GM18508 (cell line): ENCODE data around the gene DBNL.
"Not testable (repeated sequence)": the region's sequence is repeated elsewhere in the genome, so short reads cannot be mapped to it uniquely, and the experiment has no call there.

Source experiments
- ATAC-seq: cut with Tn5 transposase; IDR thresholded peaks from one replicate; pipeline ENCODE4 v1.9.1; 2021; ENCODE audit warnings: moderate number of reproducible peaks; ENCODE audit not compliant: insufficient read depth, unreplicated experiment

Gene DBNL

DNA sequence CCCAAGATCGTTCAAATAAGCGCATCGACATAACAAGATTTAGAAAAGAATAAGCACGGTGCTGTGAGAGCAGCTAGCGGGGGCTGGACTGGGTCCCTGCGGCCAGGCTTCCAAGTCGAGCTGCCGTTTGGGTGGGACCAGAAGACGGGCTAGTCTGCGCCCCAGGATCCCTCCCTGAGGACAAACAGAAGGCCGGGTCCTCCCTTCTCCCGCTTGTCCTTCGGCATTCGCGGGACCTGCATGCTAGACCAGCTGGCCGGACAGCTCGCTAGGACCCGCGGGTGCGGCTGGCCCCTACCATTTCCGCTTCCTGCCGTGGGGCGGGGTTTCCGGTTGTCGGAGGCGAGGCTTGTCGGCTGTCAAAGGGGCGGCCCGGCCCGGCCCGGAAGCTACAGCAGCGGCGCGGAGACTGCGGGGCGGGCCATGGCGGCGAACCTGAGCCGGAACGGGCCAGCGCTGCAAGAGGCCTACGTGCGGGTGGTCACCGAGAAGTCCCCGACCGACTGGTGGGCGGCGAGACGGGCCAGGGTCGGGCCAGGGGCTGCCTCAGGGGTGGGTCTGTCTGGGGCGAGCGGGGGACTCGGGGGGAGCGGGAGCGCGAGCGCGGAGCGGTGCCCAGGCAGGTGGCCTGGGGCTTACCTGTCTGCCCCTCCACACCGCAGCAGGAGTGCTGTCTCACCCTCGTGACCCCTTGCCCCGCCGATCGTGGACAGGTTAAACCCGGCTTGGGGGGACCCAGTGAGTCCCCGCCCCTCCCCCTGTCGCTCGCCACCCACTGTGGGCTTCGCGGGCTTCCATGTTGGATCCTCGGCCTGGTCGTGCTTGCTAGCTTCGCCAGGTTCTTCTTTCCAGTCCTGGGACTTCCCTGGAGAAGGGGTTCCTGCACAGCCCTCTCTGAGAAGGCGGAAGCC, at the start of gene DBNL:
Gene DBNL, plus strand, starts transcription at position 388 of the 911 bp plus-strand sequence. Its CDS starts 36 bp downstream, at position 424.
- no peak for ATAC-seq

DNA sequence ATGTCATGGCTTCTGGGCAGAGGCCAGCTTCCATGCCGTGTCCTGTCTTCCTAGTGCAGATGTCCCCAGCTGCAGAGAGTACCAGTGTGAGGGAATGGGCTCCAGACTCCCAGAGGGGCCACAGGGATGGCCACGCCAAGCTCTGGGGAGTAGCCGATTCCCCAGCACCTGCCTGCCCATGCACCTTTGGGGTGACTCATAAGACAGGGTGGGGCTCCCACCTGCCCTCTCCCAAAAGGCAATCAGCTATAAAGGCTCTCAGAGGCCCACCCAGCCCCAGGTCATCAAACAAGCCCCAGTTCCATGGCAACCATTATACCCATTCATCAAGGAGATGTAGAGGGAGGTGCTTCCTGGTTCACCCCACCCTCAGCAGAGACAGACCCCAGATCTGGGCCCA, 47.0 kb upstream of the DBNL start, which contains the start of gene SPDYE1:
Gene SPDYE1, plus strand, starts transcription at position 366 of the 400 bp plus-strand sequence. CDS start 2,053 bp downstream, outside the sequence.
- ATAC-seq = not testable (repeated sequence)

DNA sequence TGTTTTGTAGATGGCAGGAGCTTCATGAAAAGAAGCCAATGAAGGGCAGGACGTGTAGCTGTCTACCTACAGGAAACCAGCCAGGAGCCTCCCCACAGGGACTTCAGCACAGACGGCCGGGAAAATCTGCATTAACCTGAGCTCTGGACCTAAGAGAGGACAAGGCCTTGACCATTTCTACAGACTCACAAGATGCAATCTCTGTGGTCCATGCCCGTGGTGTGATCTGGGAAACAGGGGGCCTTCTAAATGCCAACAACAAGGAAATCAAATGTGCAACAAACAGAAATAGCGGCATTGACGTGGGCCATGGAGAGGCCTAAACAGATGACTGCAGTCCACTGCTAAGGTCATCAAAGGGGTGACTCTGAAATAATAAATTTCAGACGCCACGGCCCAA, 32.4 kb upstream of the DBNL start:
- not testable (repeated sequence) for ATAC-seq

DNA sequence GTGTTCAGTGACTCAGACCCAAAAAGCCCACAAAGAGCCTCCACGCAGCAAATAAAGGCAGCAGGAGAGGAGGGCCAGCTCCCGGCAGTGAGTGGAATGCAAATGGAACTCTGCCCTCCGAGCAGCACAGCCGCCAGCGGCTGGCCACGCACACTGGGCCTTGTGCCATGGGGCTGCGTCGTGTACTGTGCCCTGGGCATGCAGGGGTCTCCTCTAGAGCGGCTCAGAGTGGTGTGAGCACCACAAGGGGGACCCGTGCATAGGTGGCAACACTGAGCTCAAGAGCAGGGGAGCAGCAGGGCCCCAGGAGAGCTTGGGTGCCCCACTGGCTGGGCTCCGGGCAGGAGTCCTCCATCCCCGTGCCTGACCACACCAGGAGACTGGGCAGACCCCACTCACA, 29.4 kb upstream of the DBNL start:
- ATAC-seq = not testable (repeated sequence)

DNA sequence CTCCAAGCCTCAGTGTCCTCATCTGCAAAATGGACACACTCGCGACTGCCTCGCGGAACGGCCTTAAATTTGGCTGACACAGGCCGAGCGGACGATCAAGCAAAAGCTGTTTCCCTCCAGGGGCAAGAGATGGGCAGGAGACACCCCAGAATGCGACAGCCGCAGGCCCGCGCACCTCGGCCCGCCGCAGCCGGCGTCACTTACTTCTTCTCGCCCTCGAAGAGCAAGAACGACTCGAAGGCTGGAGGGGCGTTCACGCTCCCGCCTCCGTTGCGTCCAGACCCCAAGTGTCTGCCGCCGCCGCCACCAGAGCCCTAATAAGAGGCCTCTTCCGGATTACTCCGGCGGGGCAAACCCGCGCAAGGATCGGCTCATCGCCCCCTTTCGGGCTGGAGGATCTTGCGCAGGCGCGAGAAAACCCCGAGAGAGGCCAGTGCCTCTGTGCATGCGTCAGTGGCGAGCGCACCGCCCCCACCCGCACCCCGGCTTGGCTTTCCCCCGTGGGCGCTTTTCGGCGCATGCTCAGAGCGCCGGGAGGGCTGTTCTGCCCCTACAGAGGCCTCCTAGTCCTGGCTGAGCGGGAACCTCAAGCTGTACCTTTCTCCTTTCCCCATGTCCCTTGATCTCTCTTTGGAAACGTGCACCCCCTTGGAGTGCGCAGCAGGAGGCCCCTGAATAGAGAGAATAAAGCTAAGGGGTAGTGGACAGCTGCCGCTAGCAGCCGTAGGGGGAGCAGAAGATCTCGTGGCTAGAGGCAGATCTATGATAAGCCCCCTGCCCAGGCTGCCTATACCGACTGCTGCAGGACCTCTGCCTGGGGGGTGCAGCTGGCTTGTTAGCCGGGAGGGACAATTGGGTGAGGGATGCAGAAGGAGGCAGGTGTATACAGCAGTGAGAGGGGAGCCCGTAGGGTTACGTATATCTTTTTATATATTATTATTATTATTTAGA, 25.4 kb upstream of the DBNL start:
- ATAC-seq = peak; percentile 87

DNA sequence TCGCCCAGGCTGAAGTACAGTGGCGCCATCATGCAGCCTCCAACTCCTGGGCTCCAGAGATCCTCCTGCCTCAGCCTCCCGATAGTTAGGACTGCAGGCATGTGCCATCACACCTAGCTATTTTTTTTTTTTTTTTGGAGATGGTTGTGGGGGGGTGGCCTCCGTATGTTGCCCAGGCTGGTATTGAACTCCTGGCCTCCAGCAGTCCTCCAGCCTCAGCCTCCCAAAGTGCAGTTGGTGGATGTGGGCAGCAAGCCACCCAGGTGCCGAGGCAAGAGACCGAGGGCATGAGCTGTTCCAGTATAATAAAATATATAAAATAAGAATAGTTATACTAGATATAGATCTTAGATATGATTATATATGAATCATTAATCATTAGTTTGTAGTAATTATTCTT, 24.7 kb upstream of the DBNL start:
- ATAC-seq = not testable (repeated sequence)

DNA sequence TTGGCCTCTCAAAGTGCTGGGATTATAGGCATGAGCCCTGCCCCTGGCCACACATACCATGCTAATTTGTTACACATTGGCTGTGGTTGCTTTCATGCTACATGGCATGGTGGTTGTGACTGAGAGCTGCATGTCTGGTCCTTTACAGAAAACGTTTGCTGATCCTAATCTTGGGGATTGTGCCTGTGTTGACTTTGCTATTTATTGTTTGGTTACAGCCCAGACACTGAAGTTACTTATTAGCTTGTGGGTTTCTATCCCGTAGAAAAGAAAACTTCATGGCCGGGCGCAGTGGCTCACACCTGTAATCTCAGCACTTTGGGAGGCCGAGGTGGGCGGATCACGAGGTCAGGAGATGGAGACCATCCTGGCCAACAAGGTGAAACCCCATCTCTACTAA, 22.4 kb upstream of the DBNL start:
- not testable (repeated sequence) for ATAC-seq

DNA sequence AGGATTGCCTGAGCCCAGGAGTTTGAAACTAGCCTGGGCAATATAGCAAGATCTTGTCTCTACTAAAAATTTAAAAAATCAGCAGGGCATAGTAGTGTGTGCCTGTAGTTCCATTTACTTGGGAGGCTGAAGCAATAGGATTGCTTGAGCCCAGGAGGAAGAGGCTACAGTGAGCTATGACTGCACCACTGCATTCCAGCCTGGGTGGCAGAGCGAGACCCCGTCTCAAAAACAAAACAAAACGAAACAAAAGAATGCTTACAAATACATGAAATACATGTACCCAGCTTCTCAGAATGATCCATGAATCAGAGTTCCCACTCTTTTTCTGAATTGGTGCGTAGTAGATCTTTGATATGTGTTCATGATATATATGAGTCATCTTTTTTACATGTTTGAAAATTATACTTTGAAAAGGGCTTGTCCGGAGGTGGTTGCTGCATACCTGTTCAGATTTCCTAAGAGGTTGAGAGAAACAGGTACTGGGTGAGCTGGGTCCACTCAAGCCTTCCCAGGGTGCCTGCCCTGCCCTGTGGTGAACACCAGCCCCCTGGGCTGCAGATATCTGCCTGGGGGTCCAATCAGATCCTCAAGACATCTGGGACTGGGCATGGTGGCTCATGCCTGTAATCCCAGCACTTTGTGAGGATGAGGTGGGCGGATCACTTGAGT, 21.6 kb upstream of the DBNL start:
- not testable (repeated sequence) for ATAC-seq

DNA sequence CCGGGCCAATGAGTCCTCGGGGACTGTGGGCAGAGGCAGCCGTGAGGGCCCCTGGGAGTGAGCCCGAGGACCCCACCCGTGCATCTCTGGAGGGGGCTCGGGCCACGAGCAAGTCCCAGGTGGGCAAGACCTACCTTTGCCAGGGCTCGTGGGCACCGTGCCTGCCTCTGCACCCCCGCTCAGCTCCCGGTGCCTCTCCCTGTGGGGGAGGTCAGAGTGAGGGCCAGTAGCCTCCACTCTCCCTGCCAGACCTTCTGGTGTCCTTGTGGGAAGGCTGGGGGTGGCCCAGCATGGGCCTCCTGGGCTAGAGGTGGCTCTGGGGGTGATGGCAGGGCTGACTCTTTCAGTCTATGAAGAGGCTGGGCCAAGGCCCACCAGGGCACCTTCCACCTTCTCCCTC, 15.1 kb upstream of the DBNL start:
- not testable (repeated sequence) for ATAC-seq

DNA sequence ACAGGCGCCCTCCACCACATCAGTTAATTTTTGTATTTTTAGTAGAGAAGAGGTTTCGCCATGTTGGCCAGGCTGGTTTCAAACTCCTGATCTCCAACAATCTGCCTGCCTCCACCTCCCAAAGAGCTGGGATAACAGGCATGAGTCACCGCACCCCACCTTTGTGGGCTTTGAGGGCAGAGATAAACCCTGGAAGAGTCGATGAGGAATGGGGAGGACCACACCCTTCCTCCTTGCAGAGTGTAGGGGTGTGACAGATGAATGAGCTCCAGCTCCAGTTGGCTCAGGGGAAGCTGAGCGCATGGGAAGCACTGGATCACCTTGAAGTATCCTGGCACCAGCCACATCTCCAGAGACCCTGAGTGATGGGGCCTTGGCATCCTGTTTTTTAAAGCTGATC, 14.5 kb upstream of the DBNL start:
- not testable (repeated sequence) for ATAC-seq

DNA sequence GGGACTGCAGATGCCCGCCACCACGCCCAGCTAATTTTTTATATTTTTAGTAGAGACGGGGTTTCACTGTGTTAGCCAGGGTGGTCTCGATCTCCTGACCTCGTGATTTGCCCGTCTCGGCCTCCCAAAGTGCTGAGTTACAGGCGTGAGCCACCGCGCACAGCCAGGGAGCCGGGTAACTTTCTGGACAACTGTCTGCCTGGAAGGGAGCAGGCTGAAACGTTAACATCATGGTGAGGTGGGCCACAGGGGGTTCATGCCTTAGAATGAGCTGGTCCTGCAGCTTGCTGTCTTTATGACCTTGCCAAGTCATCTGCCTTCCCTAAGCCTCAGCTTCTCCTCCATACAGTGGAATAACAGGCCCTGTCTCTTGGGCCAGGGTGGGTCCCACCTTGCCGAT, 13.2 kb upstream of the DBNL start:
- not testable (repeated sequence) for ATAC-seq

DNA sequence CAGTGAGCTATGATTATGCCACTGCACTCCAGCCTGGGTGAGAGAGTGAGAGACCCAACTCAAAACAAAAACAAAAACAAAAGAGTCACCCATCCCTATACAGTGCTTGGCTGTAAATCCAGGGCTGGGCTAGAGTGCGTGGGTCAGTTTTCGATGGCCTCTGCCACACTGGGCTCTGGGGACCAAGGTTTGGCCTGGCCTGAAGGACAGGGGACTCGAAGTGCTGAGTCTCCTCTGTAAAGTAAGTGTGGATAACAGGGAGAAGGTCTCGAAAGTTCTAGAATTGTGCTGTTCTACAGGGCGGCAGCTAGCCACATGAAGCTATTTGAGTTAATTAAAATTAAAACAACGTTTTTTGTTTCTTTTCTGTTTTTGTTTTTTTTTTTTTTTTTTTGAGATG, 12.5 kb upstream of the DBNL start:
- not testable (repeated sequence) for ATAC-seq

DNA sequence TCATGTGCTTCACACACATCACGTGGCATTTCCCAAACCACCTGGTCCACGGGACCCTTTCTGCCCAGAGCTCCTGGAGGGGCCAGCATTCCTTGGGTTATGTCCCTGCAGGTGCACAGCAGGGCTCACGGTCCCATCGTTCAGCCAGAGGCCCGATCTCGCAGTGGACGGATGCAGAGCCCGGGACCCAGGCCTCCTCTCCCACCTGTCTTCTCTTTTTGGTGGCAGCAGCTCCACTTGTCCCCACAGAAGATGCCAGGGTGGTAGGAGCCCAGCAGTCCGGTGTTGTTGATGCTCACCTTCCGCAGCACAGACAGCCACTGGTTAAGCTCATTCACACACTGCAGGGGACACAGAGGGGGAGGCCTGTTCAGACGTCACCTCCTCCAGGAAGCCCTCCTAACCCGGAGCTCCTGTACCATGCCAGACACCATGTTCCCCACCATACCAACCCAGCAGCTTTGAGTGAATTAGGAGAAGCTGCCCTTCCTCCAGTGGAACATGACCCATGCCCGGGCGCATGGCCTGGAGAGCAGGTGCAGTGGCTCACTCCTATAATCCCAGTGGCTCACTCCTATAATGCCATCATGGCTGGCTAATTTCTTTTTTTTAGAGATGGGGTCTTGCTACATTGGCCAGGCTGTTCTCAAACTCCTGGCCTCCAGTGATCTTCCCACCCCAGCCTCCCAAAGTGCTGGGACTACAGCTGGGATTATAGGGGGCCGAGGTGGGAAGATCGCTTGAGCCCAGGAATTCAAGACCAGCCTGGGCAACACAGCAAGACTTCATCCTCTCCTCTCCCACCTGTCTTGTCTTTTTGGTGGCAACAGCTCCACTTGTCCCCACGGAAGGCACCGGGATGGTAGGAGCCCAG, 10.3 kb upstream of the DBNL start:
- ATAC-seq = not testable (repeated sequence)

DNA sequence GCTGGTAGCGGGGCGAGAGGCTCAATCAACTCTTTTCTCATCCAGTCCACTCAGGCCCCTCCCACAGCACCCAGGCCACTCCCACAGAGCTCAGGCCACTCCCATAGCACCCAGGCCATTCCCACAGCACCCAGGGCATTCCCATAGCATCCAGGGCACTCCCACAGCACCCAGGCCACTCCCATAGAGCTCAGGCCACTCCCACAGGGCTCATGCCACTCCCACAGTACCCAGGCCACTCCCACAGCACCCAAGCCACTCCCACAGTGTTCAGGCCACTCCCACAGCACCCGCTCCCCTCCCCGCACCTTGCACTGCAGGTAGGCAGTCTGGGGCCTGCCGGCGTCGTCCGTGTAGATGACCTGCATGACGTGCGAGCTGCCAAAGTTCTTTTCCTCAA, 8.1 kb upstream of the DBNL start:
- not testable (repeated sequence) for ATAC-seq

DNA sequence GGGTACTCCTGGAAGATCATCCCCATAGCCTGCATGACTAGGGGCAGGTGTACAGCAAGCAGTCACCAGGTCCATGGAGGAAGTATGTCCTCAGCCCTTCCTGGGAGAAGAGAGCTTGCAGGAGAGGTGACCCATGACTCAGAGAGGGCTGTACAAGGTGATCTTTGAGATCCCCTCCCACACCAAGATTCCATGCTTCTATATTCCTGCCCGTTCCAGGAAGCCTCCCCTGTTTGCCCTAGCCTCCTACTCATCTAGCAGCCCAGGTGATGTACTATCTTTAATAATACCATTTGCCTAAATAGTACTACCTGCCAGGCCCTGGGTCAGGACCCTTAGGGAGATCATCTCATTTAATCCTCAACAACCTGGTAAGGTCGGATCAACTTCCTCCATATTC, 6.6 kb upstream of the DBNL start:
- ATAC-seq = not testable (repeated sequence)

DNA sequence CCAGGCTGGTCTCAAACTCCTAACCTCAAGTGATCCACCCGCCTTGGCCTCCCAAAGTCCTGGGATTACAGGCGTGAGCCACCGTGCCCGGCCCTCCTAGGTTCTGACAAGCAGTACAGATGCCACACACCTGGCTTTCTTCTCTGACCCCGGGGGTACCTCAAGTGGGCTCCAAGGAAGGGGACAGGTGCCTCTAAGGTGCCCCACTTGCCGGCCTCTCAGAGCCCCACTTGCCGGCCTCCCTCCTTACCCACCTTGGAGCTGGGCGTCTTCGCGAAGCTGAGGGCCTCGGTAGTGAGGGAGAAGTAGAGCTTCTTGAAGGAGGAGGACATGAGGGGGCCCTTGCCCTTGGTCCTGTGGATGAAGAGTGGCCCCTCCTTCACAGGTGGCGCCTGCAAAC, 5.9 kb upstream of the DBNL start:
- ATAC-seq = not testable (repeated sequence)

DNA sequence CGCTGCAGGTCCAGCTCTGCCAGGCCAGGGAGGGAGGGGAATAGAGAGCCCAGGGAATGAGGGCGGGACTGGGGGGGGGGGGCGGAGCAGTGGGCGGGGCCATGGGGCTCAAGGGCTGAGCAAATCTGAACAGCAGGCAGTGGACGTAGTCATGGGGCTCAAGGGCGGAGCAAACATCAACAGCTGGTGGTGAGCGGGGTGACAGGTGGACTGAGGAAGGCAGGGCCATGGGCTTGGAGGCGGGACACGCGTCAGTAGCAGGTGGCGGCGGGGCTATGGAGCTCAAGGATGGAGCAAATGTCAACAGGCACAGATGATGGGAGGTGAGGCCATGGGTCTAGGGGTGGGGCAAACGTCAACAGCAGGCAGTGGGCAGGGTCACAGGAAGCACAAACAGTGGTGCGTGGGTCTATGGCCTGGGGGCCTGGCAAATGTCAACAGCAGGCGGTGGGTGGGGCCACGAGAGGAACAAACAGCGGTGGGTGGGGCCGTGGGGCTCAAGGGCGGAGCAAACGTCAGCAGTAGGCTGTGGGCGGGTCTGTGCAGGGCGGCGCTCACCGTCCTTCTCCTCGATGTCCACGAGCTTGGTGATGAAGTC, 5.4 kb upstream of the DBNL start:
- peak; percentile 32 for ATAC-seq

DNA sequence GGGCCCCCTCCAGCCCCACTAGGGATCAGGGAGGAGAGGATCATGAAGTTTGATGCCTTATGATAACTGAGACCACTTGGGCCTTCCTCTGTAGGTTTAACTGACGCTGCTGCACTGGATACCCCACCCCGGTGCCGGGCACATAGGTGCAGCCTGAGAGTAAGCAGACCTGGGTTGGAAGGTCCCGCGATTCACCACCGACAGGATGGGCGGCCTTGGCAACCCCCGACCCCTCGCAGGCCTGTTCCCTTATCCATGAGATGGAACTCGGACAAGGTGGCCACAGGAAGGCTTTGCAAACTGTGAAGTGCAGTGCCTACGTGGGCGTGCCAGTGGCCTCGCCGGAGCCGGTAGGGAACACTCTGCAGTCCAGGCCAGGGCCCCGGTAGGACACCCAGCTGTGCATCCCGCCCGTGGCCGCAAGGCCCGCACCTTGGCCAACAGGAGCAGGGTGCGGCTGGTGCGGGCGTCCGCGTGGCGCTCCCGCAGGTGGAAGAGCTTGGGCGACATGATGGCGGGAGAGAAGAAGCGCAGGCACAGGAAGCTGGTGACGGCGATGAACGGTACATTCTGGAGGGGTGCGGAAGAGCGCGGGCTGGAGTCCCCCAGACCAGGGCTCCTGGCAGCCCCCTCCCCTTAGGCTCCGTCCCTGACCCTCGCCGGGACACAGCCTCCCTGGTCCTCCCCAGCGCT, 4.6 kb upstream of the DBNL start:
- not testable (repeated sequence) for ATAC-seq
